ENCODE data around the gene ADCY7. TPM values are rescaled to one million over a fixed set of nuclear protein-coding genes. Genes with fewer than 3 reads are reported as not detected.

The ADCY7 gene
- total RNA-seq, 3 donors from 2014 or later (not counting 1 experiment from before 2014, with no cell fraction given): 479 to 591 (median 512) TPM

GRCh38 chr16:50289950-50290764 is 23.8 kb downstream of the ADCY7 start:
- Histone ChIP-seq H3K36me3 (ENCODE audit: control insufficient read depth, insufficient read depth, low read length) (peaks cover 71% of the 10 kb centered on the region), H3K27me3 (ENCODE audit: control insufficient read depth, insufficient read depth, low read length) (no peaks in the 10 kb centered on the region), H3K9me3 (ENCODE audit: control insufficient read depth, insufficient read depth, low read length) (no peaks in the 10 kb centered on the region), H3K27ac (ENCODE audit: low read length) (peak overlapping the region; percentile 34), H3K4me3 (ENCODE audit: low read length) (no peak overlapping the region), H3K4me1 (ENCODE audit: control insufficient read depth, insufficient read depth, low read length) (peaks cover 63% of the 10 kb centered on the region)
- 82% methylated on average over 30 of the region's 30 CpGs for WGBS (ENCODE audit: insufficient coverage)
- H3K9me3 Mint-ChIP-seq: no peaks in the 10 kb centered on the region
- ATAC-seq (peak; percentile 40 to 51 (median 43)), DNase-seq (no peak)
- H3K4me1 Mint-ChIP-seq: peaks cover 52 to 78% of the 10 kb centered on the region in 2 donors
- H3K4me3 Mint-ChIP-seq: peak overlapping the region; percentile 37
- no peaks in the 10 kb centered on the region for H3K36me3 Mint-ChIP-seq
- peak overlapping the region; percentile 87 to 89 for H3K27ac Mint-ChIP-seq
- intact Hi-C loops (cut with micrococcal nuclease): no loop called here
- H3K27me3 Mint-ChIP-seq (ENCODE audit: low read depth in 2 of 2): no peaks in the 10 kb centered on the region
- TF ChIP-seq CTCF (IDR thresholded peaks at IDR 0.05): no peak

GRCh38 chr16:50290856-50291255 is 24.5 kb downstream of the ADCY7 start:
- no peaks in the 10 kb centered on the region for H3K9me3 ChIP-seq (ENCODE audit: control insufficient read depth, insufficient read depth, low read length)
- peaks cover 56% of the 10 kb centered on the region for H3K4me1 ChIP-seq (ENCODE audit: control insufficient read depth, insufficient read depth, low read length)
- no peaks in the 10 kb centered on the region for H3K27me3 Mint-ChIP-seq (ENCODE audit: low read depth in 2 of 2)
- ATAC-seq (no peak), DNase-seq (no peak)
- TF ChIP-seq CTCF (IDR thresholded peaks at IDR 0.05): no peak
- peak overlapping the region; percentile 87 to 89 for H3K27ac Mint-ChIP-seq
- WGBS (ENCODE audit: insufficient coverage): 95% methylated on average over 6 of the region's 6 CpGs
- no peaks in the 10 kb centered on the region for H3K9me3 Mint-ChIP-seq
- H3K4me1 Mint-ChIP-seq: peaks cover 52 to 78% of the 10 kb centered on the region in 2 donors
- intact Hi-C loops (cut with micrococcal nuclease): no loop called here
- no peaks in the 10 kb centered on the region for H3K27me3 ChIP-seq (ENCODE audit: control insufficient read depth, insufficient read depth, low read length)
- peak overlapping the region; percentile 34 for H3K27ac ChIP-seq (ENCODE audit: low read length)
- H3K4me3 Mint-ChIP-seq: no peak overlapping the region
- no peak overlapping the region for H3K4me3 ChIP-seq (ENCODE audit: low read length)
- no peaks in the 10 kb centered on the region for H3K36me3 Mint-ChIP-seq
- H3K36me3 ChIP-seq (ENCODE audit: control insufficient read depth, insufficient read depth, low read length): peaks cover 78% of the 10 kb centered on the region

- H3K27ac ChIP-seq (ENCODE audit: low read length): peak overlapping the region; percentile 32
- H3K9me3 ChIP-seq (ENCODE audit: control insufficient read depth, insufficient read depth, low read length): no peaks in the 10 kb centered on the region
- no peak overlapping the region for H3K4me3 ChIP-seq (ENCODE audit: low read length)
- peaks cover 78% of the 10 kb centered on the region for H3K36me3 ChIP-seq (ENCODE audit: control insufficient read depth, insufficient read depth, low read length)
- peak overlapping the region; percentile 53 for H3K4me3 Mint-ChIP-seq
- H3K9me3 Mint-ChIP-seq: no peaks in the 10 kb centered on the region
- TF ChIP-seq CTCF (IDR thresholded peaks at IDR 0.05): no peak
- no peaks in the 10 kb centered on the region for H3K27me3 Mint-ChIP-seq (ENCODE audit: low read depth in 2 of 2)
- ATAC-seq: peak in 2 of 3 donors; percentile 44 to 46
- intact Hi-C loops (cut with micrococcal nuclease): no loop called here
- WGBS (ENCODE audit: insufficient coverage): 79% methylated on average over 26 of the region's 26 CpGs
- H3K36me3 Mint-ChIP-seq: no peaks in the 10 kb centered on the region
- H3K27me3 ChIP-seq (ENCODE audit: control insufficient read depth, insufficient read depth, low read length): no peaks in the 10 kb centered on the region
- no peak for DNase-seq
- peaks cover 47 to 79% of the 10 kb centered on the region in 2 donors for H3K4me1 Mint-ChIP-seq
- peaks cover 50% of the 10 kb centered on the region for H3K4me1 ChIP-seq (ENCODE audit: control insufficient read depth, insufficient read depth, low read length)
- peak overlapping the region; percentile 84 to 89 for H3K27ac Mint-ChIP-seq
Observed at GRCh38 chr16:50291719-50292565, 25.6 kb downstream of the ADCY7 start.

All from natural killer cell (primary cell).